Tibial nerve (tissue), 4 donors: ENCODE data around the gene SNX9. TPM values are rescaled to one million over a fixed set of nuclear protein-coding genes. Genes with fewer than 3 reads are reported as not detected.

Experiments
- DNase-seq, 2 donors: peaks; one replicate each; pipeline ENCODE4 v3.0.0-alpha.2; 2019; ENCODE audit warnings: low spot score in 2 of 2
- H3K27ac ChIP-seq, 4 donors: fragments of 200-600 bp; sonication (generic) in 3 of 4; one replicate each; pipeline ENCODE4 v1.5.1; 2017 to 2019; ENCODE audit warnings: mild to moderate bottlenecking in 1 of 4
- H3K27me3 ChIP-seq, 2 donors: fragments of 200-600 bp; sonication (generic) in 1 of 2; one replicate each; pipeline versions ENCODE4 v1.5.1 to v1.6.0; 2017 to 2019
- H3K36me3 ChIP-seq, 3 donors: fragments of 200-600 bp; sonication (generic); one replicate each; pipeline ENCODE4 v1.5.1; 2018 to 2019
- H3K4me1 ChIP-seq, 4 donors: fragments of 200-600 bp; sonication (generic) in 3 of 4; one replicate each; pipeline ENCODE4 v1.5.1; 2017 to 2019
- H3K4me3 ChIP-seq, 4 donors: fragments of 200-600 bp; sonication (generic) in 3 of 4; one replicate each; pipeline ENCODE4 v1.5.1; 2017 to 2019; ENCODE audit warnings: mild to moderate bottlenecking in 1 of 4, moderate library complexity in 1 of 4
- H3K9me3 ChIP-seq, 4 donors: fragments of 200-600 bp; sonication (generic) in 3 of 4; one replicate each; pipeline ENCODE4 v1.5.1; 2017 to 2019
- CTCF ChIP-seq, 5 experiments: fragments of 200-600 bp in 3 of 5; fragments of 450-650 bp in 2 of 5; sonication (generic) in 3 of 5; IDR thresholded peaks; one replicate each; pipeline ENCODE4 v1.5.1; 2016 to 2019; ENCODE audit warnings: antibody characterized with exemption in 5 of 5, mild to moderate bottlenecking in 3 of 5, moderate library complexity in 2 of 5
- EP300 ChIP-seq, 2 donors: sonication (generic); formaldehyde crosslinking; IDR thresholded peaks; one replicate each; pipeline ENCODE4 v1.6.1; 2017; ENCODE audit warnings: antibody characterized with exemption in 2 of 2, mild to moderate bottlenecking in 1 of 2
- POLR2A ChIP-seq, 2 donors: fragments of 450-650 bp; IDR thresholded peaks; one replicate each; pipeline ENCODE4 v1.6.1; 2017; ENCODE audit warnings: antibody characterized with exemption in 2 of 2, mild to moderate bottlenecking in 2 of 2, moderate library complexity in 2 of 2
- WGBS, 2 donors: methylation state at CpG; one replicate each; pipeline ENCODE4 v1.1.5; 2018; 5-methylcytosine and 5-hydroxymethylcytosine counted together
- total RNA-seq, 4 donors: library from RNA; depleted of rRNA; stranded (reverse); fragments of >200 nt; gene quantifications; one replicate each; pipeline ENCODE4 v1.1.0, GENCODE V29; 2016

SNX9 gene
- total RNA-seq, 4 donors from 2014 or later = 61.2 to 69.2 (median 63.9) TPM

DNA sequence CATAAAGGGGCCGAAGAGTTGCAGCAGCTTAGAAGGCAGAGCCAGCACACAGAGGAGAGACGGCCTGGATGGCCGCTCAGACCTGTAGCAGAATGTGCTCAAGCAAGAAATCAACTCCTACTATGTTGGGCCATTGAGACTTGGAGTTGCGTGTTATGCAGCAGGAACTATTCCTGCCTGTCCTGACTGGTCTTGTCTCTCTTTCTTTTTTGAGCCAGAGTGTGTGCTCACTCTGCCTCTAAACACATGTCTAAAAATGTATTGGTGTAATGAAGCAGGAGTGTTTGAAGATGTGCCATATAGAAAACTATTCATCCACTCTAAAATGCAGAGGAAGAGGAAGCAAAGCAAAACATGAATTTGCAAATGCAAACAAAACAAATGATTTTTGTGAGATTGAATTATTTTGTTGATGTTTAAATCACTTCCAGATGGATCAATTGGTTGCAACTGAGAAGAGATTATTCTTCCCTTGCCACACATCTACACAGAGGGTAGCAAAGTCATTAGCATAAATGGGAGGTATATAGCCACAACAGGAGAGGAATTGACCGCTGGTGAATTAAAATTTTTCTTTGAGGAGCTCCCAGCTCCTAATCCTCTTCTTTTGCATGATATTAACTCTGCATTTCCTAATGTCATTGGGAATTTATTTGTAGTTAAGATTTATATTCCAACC lies 138.2 kb downstream of the SNX9 start:
- Histone ChIP-seq H3K4me3 (no peak overlapping the region), H3K4me1 (no peaks in the 10 kb centered on the region), H3K27ac (no peak overlapping the region), H3K9me3 (peaks cover 0 to 29% (median 8%) of the 10 kb centered on the region in 4 donors), H3K36me3 (no peaks in the 10 kb centered on the region), H3K27me3 (no peaks in the 10 kb centered on the region)
- DNase-seq = no peak
- WGBS, 2 donors = 74 to 85% methylated on average over 5 of the region's 5 CpGs
- TF ChIP-seq POLR2A (IDR thresholded peaks at IDR 0.05) = no peak
- TF ChIP-seq EP300 (IDR thresholded peaks at IDR 0.05) = no peak
- TF ChIP-seq CTCF (IDR thresholded peaks at IDR 0.05) = no peak

DNA sequence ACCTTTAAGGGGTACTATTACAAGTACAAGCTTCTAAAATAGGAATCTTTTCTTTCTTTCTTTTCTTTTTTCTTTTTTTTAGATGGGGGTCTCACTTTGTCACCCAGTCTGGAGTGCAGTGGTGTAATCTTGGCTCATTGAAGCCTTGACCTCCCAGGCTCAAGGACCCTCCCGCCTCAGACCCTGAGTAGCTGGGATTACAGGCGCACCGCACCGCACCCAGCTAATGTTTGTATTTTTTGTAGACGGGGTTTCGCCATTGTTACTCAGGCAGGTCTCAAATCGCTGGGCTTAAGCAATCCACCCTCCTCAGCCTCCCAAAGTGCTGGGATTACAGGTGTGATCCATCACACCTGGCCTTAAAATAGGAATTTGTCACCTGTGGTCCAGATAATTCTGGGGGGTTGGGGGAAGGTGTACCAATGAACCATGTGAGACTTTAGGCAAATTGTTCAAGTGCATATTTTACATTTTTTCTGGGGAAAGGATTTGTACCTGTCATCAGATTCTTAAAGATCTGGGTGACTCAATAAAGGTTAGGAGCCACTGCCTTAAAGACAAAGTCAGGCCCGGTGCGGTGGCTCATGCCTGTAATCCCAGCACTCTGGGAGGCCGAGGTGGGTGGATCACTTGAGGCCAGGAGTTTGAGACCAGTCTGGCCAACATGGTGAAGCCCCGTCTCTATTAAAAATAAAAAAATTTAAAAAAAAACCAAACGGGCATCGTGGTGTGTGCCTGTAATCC lies 139.0 kb downstream of the SNX9 start:
- Histone ChIP-seq H3K4me3 (no peak overlapping the region), H3K27ac (no peak overlapping the region), H3K9me3 (peaks cover 0 to 29% (median 8%) of the 10 kb centered on the region in 4 donors), H3K4me1 (no peaks in the 10 kb centered on the region), H3K36me3 (no peaks in the 10 kb centered on the region), H3K27me3 (no peaks in the 10 kb centered on the region)
- no peak for DNase-seq
- 85 to 87% methylated on average over 13 of the region's 13 CpGs for WGBS, 2 donors
- TF ChIP-seq EP300 (IDR thresholded peaks at IDR 0.05) = no peak

DNA sequence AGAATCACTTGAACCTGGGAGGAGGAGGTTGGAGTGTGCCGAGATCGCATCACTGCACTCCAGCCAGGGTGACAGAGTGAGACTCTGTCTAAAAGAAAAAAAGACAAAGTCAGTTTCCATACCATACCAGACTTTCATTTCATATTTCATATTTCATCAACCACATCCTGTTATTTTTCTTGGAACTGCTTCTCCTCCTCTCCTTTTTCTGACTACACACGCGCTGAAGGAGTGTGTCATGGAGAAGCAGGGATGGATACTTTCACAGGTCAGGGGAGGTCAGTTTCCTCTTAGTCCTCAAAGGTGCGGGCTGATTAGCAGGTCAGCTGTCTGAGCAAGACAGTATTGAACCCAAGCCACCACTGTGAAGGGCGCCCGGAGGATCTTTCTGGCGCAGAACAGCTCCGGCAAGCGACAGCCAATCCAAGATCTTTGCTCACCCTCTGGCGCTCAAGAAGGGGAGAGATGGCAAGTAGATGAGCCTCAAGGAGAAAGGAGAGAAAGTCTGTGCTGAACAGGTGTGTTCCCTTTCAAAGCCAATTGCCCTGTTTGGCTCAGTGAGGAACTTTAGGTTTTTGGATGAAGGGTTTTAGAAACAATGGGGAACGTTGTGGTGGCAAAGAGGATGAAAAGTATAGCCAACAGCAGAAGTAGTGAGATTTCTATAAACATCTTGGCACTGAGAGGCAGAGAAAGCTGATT lies 139.7 kb downstream of the SNX9 start:
- Histone ChIP-seq H3K27ac (no peak overlapping the region), H3K4me3 (no peak overlapping the region), H3K9me3 (peaks cover 0 to 25% (median 8%) of the 10 kb centered on the region in 4 donors), H3K4me1 (no peaks in the 10 kb centered on the region), H3K27me3 (no peaks in the 10 kb centered on the region), H3K36me3 (no peaks in the 10 kb centered on the region)
- no peak for DNase-seq
- 75 to 76% methylated on average over 12 of the region's 12 CpGs for WGBS, 2 donors
- TF ChIP-seq POLR2A (IDR thresholded peaks at IDR 0.05) = no peak
- no peak for TF ChIP-seq CTCF (IDR thresholded peaks at IDR 0.05)
- no peak for TF ChIP-seq EP300 (IDR thresholded peaks at IDR 0.05)

DNA sequence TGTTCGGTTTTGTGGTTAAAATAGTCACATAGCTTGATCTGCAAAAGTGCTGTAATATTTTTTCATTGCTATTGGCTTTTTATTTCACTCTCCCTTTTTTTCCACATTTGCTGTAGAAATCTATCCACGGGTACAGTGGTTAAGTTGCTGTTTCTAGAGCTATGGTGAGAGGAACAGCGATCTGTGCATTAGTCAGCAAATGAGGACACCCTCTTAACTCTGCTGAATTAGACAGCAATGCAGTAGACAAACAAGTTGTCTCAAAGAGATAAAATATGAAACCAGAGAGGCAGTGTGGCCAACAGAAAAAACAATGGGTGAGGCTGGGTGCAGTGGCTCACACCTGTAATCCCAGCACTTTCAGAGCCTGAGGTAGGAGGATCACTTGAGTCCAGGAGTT lies 141.1 kb downstream of the SNX9 start:
- no peak for TF ChIP-seq CTCF (IDR thresholded peaks at IDR 0.05)
- no peak for TF ChIP-seq EP300 (IDR thresholded peaks at IDR 0.05)
- no peak for TF ChIP-seq POLR2A (IDR thresholded peaks at IDR 0.05)
- no peaks in the 10 kb centered on the region for H3K4me1 ChIP-seq
- DNase-seq = no peak
- 77 to 85% methylated on average over 3 of the region's 3 CpGs for WGBS, 2 donors
- H3K9me3 ChIP-seq = peaks cover 0 to 11% (median 2%) of the 10 kb centered on the region in 4 donors
- no peak overlapping the region for H3K4me3 ChIP-seq
- H3K27ac ChIP-seq = no peak overlapping the region
- H3K27me3 ChIP-seq = no peaks in the 10 kb centered on the region
- H3K36me3 ChIP-seq = no peaks in the 10 kb centered on the region

- no peak for DNase-seq
- H3K4me1 ChIP-seq = no peaks in the 10 kb centered on the region
- no peaks in the 10 kb centered on the region for H3K36me3 ChIP-seq
- 91 to 96% methylated on average over 3 of the region's 3 CpGs for WGBS, 2 donors
- no peaks in the 10 kb centered on the region for H3K27me3 ChIP-seq
- TF ChIP-seq POLR2A (IDR thresholded peaks at IDR 0.05) = no peak
- no peak for TF ChIP-seq EP300 (IDR thresholded peaks at IDR 0.05)
- TF ChIP-seq CTCF (IDR thresholded peaks at IDR 0.05) = no peak
- H3K27ac ChIP-seq = no peak overlapping the region
- no peaks in the 10 kb centered on the region for H3K9me3 ChIP-seq
- no peak overlapping the region for H3K4me3 ChIP-seq
These were observed 142.3 kb downstream of the SNX9 start for GRCh38 chr6:157965387-157965786.
